G401 (cell line): ENCODE data around the gene UNC50. TPM values are rescaled to one million over a fixed set of nuclear protein-coding genes. Genes with fewer than 3 reads are reported as not detected.
A peak's percentile ranks its signal among the peaks of the same experiment; 100 is the strongest.

Experiments used
- DNase-seq: peaks from one replicate; pipeline ENCODE4 v3.0.0-alpha.2; 2015; ENCODE audit warnings: low spot score
- in situ Hi-C: cut with HindIII; loops from 2 replicates; pipeline ENCODE4 v1.10.0; 2016; ENCODE audit warnings: low sequenced_read_pairs, mixed read lengths
- total RNA-seq: library from RNA; depleted of rRNA; stranded (reverse); fragments of >200 nt; shearing (Covaris generic); gene quantifications from 2 replicates; pipeline ENCODE4 v1.2.3, GENCODE V29; 2014

Gene UNC50
- total RNA-seq, 1 experiment from 2014 or later, result 38.5 TPM

- DNase-seq, result no peak
- in situ Hi-C loops, result no loop called here
These were observed 3.3 kb upstream of the UNC50 start for GRCh38 chr2:98605076-98605475.

- in situ Hi-C loops, result no loop called here
- DNase-seq, result no peak
These were observed 2.0 kb upstream of the UNC50 start for GRCh38 chr2:98606431-98606830.

DNA sequence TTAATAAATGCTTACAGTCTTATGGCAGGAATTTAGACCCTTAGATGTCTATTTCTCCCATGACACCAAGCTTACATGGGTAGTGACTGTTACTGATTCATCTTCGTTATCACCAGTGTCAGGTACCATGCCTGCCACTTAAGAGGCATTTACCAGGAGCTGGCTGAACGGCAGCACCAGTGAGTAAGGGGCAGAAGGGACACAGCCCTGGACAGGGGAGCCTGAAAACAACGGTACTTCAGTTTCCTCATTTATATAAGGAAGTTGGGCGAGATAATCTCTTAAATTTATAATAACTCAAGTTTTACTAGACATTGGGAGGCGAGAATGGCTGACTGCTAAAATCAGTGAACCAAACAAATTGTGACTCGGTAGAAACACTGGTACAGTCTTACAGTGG lies 1.3 kb upstream of the UNC50 start:
- in situ Hi-C loops, result no loop called here

DNA sequence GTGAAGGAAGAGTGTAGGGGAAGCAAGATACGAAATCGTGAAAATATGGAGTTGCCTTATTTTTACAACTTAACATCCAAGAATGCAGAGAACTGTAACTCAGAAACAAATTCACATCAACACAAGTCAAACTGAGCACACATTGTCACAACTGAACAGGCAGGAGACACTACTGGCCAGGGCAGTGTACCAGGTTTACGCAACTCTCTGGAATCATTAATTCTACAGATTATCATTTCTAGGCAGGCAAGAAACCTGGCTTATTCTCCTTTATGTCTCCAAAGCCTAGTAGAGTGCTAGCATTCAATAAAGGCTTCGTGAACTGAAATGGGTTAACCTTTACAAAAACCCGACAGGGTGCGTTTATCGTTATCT lies 661 bp upstream of the UNC50 start:
- DNase-seq, result peak; percentile 20
- in situ Hi-C loops, result no loop called here

More for the DNA sequence above, 1.3 kb upstream of the UNC50 start:
- no peak for DNase-seq

- in situ Hi-C loops, result no loop called here
- no peak for DNase-seq
These were observed 694 bp downstream of the UNC50 start for GRCh38 chr2:98608962-98609604.

DNA sequence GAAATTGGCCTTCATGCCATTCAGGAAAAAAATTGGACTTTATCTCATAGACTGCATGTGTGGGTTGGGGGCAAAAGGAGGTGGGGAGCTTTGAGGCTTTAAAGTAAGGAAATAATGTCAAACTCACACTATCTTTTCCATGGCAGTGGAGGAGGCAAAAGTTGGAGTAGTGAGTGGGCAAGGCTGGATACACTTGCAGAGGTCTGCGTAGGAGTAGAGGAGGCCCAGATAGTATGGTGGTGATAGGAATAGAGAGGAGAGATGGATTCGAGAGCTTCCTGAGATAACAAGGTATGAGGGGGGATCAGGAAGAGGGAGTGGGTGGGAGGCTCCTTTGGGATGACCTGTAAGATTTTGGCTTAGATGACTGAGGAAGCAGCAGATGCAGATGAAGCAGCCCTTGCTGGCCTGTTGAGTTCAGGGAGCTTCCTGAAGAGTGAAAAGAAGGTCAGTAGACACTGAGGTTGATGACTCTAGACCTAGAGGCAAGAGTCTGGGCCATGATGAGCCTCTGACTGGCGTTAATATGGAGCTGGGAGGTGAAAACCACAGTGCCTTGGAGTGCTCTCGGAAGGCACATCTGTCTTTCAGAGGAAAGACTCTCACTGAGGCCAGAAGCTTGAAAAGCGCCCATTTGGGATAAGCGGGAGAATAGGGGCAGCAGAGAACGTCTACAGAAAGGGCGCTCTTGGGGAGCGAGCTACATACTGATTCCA lies 5.8 kb downstream of the UNC50 start:
- DNase-seq, result no peak

GRCh38 chr2:98615481-98615880 lies 7.1 kb downstream of the UNC50 start:
- in situ Hi-C loops, result no loop called here
- DNase-seq, result no peak

More for the DNA sequence above, 5.8 kb downstream of the UNC50 start:
- in situ Hi-C loops, result no loop called here

DNA sequence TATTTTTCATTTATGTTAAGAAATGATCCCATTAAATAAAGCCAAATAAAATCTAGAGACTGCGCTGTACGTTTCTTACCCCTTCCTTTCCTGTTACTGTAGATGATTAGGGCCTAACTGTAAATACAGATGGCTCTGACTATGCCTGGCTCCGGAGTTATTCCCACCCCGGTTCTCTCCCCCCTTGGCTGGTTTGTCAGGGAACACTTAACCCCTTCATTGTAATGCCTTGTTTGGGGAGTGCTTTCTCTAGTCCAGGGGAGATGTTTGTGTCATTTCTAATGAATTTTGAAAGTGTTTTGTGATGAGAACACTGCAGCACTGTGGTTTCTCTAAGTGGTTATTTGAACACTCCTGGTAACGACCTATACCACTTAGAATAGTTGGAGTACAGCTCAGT lies 8.8 kb downstream of the UNC50 start:
- in situ Hi-C loops, result no loop called here
- no peak for DNase-seq

- in situ Hi-C loops, result no loop called here
- peak; percentile 75 for DNase-seq
These were observed 15.3 kb downstream of the UNC50 start for GRCh38 chr2:98623657-98624056.

GRCh38 chr2:98632351-98632750 lies 24.0 kb downstream of the UNC50 start:
- in situ Hi-C loops, result no loop called here
- DNase-seq, result no peak

DNA sequence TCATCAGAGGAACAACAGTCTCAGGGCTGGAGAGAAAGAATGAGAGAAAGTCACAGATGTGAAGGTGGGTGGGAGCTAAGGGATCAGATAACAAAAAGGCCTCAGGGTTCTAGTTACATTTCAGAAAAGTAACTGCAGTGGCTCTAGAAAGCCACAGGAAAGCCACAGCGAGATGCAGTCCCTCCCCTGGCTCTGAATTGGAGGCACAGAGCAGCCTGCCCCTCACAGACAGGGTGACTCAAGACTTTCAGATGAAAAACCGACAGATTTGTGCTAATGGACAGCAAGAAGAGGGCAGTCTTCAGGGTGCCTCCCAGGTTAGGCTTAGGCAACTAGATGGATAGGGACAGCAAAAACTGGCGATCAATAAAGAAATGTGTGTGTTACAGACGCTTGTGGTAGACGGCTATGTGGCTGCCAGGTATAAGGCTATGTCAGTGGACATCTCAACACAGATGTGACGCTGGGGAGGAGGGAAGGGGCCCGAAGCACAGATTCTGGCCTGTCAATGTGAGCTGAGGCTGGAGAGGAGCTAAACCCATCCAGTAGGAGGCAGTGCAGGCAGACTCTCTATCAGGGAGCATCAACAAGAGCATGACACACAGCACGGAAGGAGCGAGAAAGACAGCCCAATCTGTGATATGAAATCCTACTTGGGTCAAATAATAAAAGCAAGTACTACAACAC lies 26.2 kb downstream of the UNC50 start:
- in situ Hi-C loops, result no loop called here
- DNase-seq, result no peak

- no peak for DNase-seq
- in situ Hi-C loops, result no loop called here
These were observed 29.2 kb downstream of the UNC50 start for GRCh38 chr2:98637401-98638147.

- no peak for DNase-seq
- in situ Hi-C loops, result no loop called here
These were observed 35.2 kb downstream of the UNC50 start for GRCh38 chr2:98643496-98644100.

- in situ Hi-C loops, result no loop called here
- DNase-seq, result no peak
These were observed 39.2 kb downstream of the UNC50 start for GRCh38 chr2:98647636-98648035.

DNA sequence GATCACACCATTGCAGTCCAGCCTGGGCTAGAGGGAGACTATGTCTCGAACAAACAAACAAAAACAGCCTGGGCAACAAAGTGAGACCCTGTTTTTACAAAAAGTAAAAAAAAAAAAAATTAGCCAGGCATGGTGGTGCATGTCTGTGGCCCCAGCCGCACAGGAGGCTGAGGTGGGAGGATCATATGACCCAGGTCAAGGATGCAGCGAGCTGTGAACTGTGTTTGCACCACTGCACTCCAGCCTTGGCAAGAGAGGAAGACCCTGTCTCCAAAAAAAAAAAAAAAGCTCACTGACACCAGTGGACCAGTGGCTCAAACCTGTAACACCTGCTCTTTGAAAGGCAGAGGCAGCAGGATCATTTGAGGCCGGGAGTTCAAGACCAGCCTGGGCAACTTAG lies 40.1 kb downstream of the UNC50 start:
- DNase-seq, result no peak
- in situ Hi-C loops, result no loop called here

- DNase-seq, result peak; percentile 86
- in situ Hi-C loops, result no loop called here
These were observed 41.0 kb downstream of the UNC50 start for GRCh38 chr2:98649135-98649991.

DNA sequence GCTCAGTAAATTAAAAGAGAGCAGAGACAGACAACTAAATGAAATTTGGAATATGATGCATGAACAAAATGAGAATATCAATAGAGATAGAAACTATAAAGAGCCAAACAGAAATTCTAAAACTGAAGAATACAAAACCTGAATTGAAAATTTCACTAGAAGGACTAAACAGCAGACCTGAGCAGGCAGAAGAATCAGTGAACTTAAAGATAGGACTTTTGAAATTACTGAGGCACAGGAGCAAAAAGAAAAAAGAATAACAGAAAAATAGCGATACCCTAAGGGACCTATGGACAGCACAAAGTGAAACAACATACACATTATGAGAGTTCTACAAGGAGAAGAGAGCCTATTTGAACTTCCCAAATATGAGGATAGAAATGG lies 41.6 kb downstream of the UNC50 start:
- in situ Hi-C loops, result no loop called here
- no peak for DNase-seq

DNA sequence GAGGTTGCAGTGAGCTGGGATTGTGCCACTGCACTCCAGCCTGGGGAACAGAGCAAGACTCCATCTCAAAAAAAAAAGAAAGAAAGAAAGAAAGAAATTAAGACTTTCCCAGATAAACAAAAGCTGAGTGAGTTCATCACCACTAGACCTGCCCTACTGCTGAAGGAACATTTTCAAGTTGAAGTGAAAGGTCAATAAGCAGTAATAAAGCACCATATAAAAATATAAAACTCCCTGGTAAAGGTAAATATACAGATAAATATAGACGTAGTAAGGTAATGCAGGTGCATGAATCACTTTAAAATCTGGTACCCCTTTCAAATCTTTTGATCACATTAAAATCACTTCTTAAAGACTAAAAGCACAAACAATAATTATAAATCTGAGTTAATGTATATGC lies 42.6 kb downstream of the UNC50 start:
- in situ Hi-C loops, result no loop called here

More for the DNA sequence above, 42.6 kb downstream of the UNC50 start:
- no peak for DNase-seq
